MM.1S (cell line): Measurements from ENCODE around the gene SOAT1.

Source experiments
- CTCF ChIP-seq: fragments of 300-600 bp; sonication (generic); IDR thresholded peaks from 2 replicates; pipeline ENCODE4 v1.5.1; 2016; ENCODE audit warnings: antibody characterized with exemption, low read length, mixed read lengths
- EZH2 ChIP-seq: fragments of 300-600 bp; sonication (generic); optimal IDR thresholded peaks from 2 replicates; pipeline ENCODE3; 2017; ENCODE audit warnings: low read depth, mild to moderate bottlenecking, antibody characterized with exemption, low read length, mixed read lengths

- TF ChIP-seq CTCF (no peak), EZH2 (no peak)
Measured at GRCh38 chr1:179288977-179289376, 4.6 kb upstream of the SOAT1 start.
